AG04449 (cell line): ENCODE data around the gene LPXN.

ENCODE experiments used
- CTCF ChIA-PET: fragments of 350-600 bp; formaldehyde crosslinking; extraction: SDS; loops from one replicate; lab custom pipeline; 2021; ENCODE audit warnings: antibody characterized with exemption; lab: Yijun Ruan, JAX
- POLR2A ChIA-PET: fragments of 400-600, 350-600 bp; formaldehyde crosslinking; extraction: SDS; loops from one replicate; lab custom pipeline; 2020; ENCODE audit warnings: antibody characterized with exemption, inconsistent platforms; lab: Yijun Ruan, JAX
- DNase-seq: peaks from one replicate; pipeline ENCODE4 v3.0.0-alpha.2; 2010; ENCODE audit warnings: low read depth, low spot score
- H3K4me3 ChIP-seq: 2 replicates; pipeline ENCODE4 v1.5.1; 2011; ENCODE audit warnings: low read depth, mild to moderate bottlenecking, control low read depth, low read length
- TF ChIP-seq, protein P1 (sequence below): IDR thresholded peaks from one replicate; pipeline ENCODE4 v1.5.1; 2011; ENCODE audit warnings: mild to moderate bottlenecking, moderate library complexity, low read length, control low read depth, inconsistent platforms; ENCODE audit not compliant: insufficient read depth; ENCODE audit errors: missing control alignments

The LPXN gene

DNA sequence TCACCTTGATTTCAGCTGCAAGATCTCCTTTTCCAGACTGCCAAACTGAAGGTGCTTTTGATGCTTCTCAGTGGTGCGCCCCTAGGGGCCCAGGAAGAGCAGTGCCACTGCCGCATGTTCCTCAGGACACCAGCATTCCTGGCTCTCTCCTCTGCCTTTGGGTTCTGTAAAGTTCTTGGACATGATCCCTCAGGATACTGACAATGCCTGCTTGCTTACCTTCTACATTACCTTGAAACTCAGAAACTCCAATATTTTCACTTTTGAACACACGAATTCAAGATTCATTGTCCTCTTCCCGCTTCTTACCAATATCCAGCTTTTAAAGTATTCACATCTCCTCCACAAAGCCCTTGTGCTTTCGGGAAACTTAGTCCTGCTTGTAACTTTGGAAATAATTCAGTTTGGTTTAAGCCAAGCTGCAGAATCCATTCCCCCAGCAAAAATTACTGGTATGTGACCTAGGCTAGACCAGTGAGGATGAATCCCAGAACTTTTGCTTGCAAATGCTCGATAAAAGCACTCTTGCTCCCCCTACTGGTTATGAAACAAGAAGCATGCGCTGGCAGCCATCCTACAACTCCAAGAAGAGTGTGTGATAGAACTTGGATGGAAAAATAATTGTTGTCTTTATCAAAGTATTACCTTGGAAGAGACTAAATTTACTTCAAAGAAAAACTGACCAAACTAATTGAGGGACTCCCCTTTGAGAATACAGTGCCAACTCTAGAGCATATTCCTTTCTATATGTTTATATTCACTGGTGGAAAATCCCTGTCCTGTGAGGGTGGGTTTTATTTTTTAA is 51.2 kb downstream of the LPXN start:
- CTCF ChIA-PET, result interaction anchor here (0.6 to 4.6 kb wide), 52 partner anchors 10 to 1076 kb away, joined by 3 to 57 read pairs (median 4); partner anchors contain the start of genes BTBD18, DTX4 and OR5B21
- no peak overlapping the region for H3K4me3 ChIP-seq
- POLR2A ChIA-PET, result no interaction called here
- TF ChIP-seq, protein P1, sequence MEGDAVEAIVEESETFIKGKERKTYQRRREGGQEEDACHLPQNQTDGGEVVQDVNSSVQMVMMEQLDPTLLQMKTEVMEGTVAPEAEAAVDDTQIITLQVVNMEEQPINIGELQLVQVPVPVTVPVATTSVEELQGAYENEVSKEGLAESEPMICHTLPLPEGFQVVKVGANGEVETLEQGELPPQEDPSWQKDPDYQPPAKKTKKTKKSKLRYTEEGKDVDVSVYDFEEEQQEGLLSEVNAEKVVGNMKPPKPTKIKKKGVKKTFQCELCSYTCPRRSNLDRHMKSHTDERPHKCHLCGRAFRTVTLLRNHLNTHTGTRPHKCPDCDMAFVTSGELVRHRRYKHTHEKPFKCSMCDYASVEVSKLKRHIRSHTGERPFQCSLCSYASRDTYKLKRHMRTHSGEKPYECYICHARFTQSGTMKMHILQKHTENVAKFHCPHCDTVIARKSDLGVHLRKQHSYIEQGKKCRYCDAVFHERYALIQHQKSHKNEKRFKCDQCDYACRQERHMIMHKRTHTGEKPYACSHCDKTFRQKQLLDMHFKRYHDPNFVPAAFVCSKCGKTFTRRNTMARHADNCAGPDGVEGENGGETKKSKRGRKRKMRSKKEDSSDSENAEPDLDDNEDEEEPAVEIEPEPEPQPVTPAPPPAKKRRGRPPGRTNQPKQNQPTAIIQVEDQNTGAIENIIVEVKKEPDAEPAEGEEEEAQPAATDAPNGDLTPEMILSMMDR, result peak; percentile 91
- DNase-seq, result peak; percentile 59

- H3K4me3 ChIP-seq, result no peak overlapping the region
- ChIA-PET POLR2A (interaction anchor here (0.6 to 0.7 kb wide), 2 partner anchors 130 to 713 kb away, joined by 3 to 5 read pairs; no protein-coding TSS in a partner anchor), CTCF (interaction anchor here (0.6 to 6.9 kb wide), 27 partner anchors 8 to 1161 kb away, joined by 3 to 57 read pairs (median 3); partner anchors contain the start of gene BTBD18)
- TF ChIP-seq, protein P1, result peak; percentile 48
- no peak for DNase-seq
Observed at GRCh38 chr11:58513747-58514367, 61.8 kb downstream of the LPXN start.

GRCh38 chr11:58511636-58512035 is 64.0 kb downstream of the LPXN start:
- DNase-seq, result no peak
- ChIA-PET CTCF (interaction anchor here (0.8 to 6.9 kb wide), 10 partner anchors 12 to 1155 kb away, joined by 3 to 57 read pairs (median 5); partner anchors contain the start of gene BTBD18), POLR2A (no interaction called here)
- TF ChIP-seq, protein P1, result no peak
- H3K4me3 ChIP-seq, result no peak overlapping the region

DNA sequence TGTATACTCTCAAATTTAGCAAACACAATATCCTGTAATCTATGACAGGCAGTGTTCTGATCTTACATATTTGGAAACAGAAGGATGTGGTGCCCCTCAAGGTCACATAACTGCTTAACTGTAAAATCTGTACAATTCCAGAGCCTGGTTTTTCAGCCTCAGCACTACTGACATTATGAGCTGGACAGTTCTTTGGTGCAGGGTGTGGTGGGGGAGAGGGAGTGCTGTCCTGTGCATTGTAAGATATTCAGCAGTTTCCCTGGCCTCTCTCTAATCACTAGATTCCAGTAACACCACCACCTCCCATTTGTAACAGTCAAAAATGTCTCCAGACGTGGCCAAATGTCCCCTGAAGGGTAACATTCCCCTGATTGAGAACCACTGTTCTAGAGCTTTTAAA is 65.9 kb downstream of the LPXN start:
- TF ChIP-seq, protein P1, result no peak
- H3K4me3 ChIP-seq, result no peak overlapping the region
- DNase-seq, result no peak
- CTCF ChIA-PET, result interaction anchor here (1.5 to 1.7 kb wide), 2 partner anchors 14 to 941 kb away, joined by 5 to 6 read pairs; no protein-coding TSS in a partner anchor
- POLR2A ChIA-PET, result no interaction called here

DNA sequence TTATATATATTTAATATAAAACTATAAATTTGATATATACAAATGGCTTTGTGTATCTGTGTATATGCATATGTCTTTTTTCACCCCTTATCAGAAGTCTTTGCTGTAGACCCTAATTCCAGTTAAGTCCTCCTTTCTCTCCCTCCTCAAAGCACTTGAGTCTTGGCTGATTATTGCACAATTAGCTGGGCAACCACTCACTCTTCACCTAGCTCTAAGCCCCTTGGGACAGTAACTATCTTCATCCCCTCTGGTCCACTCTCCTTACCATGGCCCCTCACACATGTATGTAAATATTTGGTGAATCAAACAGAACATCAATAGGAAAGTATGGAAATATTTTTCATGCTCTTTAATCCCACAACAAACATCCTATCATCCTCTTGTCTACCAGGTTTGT is 66.8 kb downstream of the LPXN start:
- no peak for DNase-seq
- ChIA-PET POLR2A (no interaction called here), CTCF (interaction anchor here (1.5 to 1.7 kb wide), 2 partner anchors 15 to 940 kb away, joined by 5 to 6 read pairs; no protein-coding TSS in a partner anchor)
- no peak overlapping the region for H3K4me3 ChIP-seq
- TF ChIP-seq, protein P1, result no peak
